ENCODE data around the gene C4BPA. TPM values are rescaled to one million over a fixed set of nuclear protein-coding genes. Genes with fewer than 3 reads are reported as not detected.

C4BPA gene
- total and polyA plus RNA-seq, 2 of the 4 experiments (the other 2 are of a cell fraction) = not detected

- Histone ChIP-seq H3K27me3 (ENCODE audit: control insufficient read depth, insufficient read depth, low read length) (peaks cover 2% of the 10 kb centered on the region; the same call in 1 of the 2 replicates), H2AK5ac (ENCODE audit: low read depth, low read length) (no peak overlapping the region), H2BK5ac (ENCODE audit: low read depth, low read length, poor library complexity, severe bottlenecking) (no peak overlapping the region), H3K4me1 (ENCODE audit: control insufficient read depth, insufficient read depth, low read length) (no peaks in the 10 kb centered on the region), H3K14ac (replicated peaks; ENCODE audit: low read depth, low read length) (no peak overlapping the region), H2AK9ac (replicated peaks; ENCODE audit: low read depth, low read length, poor library complexity) (no peak overlapping the region), H2AFZ (replicated peaks; ENCODE audit: low read length, poor library complexity) (no peak overlapping the region), H4K5ac (ENCODE audit: low read depth, low read length) (no peak overlapping the region), H3K23ac (ENCODE audit: low read depth, low read length) (no peak overlapping the region), H3K4me3 (ENCODE audit: insufficient read depth, low read depth, low read length) (no peak overlapping the region), H3K4me2 (ENCODE audit: low read depth, low read length) (no peak overlapping the region), H2BK15ac (ENCODE audit: low read depth, low read length) (no peak overlapping the region), H3K79me1 (ENCODE audit: low read depth in 1 of 2, low read length in 2 of 2) (no peaks in the 10 kb centered on the region), H3K4ac (ENCODE audit: low read depth, low read length) (no peak overlapping the region), H2BK20ac (ENCODE audit: low read depth, low read length) (no peak overlapping the region), H3K18ac (ENCODE audit: low read depth, low read length) (no peak overlapping the region), H3K9ac (ENCODE audit: low read depth, low read length) (no peak overlapping the region), H4K8ac (ENCODE audit: low read depth in 2 of 2, low read length in 2 of 2) (no peak overlapping the region), H4K20me1 (ENCODE audit: insufficient read depth, low read length) (no peaks in the 10 kb centered on the region), H4K91ac (ENCODE audit: insufficient read depth, low read depth, low read length) (no peak overlapping the region), H3K9me1 (ENCODE audit: insufficient read depth, low read length) (no peaks in the 10 kb centered on the region), H3K27ac (ENCODE audit: insufficient read depth, low read length) (no peak overlapping the region), H3K56ac (ENCODE audit: extremely low read depth, insufficient read depth, low read length) (no peak overlapping the region), H3K9me3 (ENCODE audit: control insufficient read depth, insufficient read depth, low read length) (no peaks in the 10 kb centered on the region), H3K36me3 (ENCODE audit: control insufficient read depth, insufficient read depth, low read length) (no peaks in the 10 kb centered on the region), H2BK120ac (ENCODE audit: low read depth, low read length) (no peak overlapping the region)
- BruUV-seq (replicated peaks) = no TSS peak
- no CpG with 5 or more reads among the region's 1 CpG for WGBS, 2 experiments (ENCODE audit: extremely low coverage in 2 of 2, insufficient read length in 1 of 2)
- ATAC-seq (ENCODE audit: low read depth) (no peak), DNase-seq (no peak)
- CTCF ChIA-PET = no interaction called here
- POLR2A ChIA-PET (ENCODE audit: unreplicated experiment) = no interaction called here
- TF ChIP-seq MXI1 (IDR thresholded peaks at IDR 0.05; ENCODE audit: borderline replicate concordance, low read depth, low read length) (no peak), SMC3 (IDR thresholded peaks at IDR 0.05; ENCODE audit: low read depth, low read length) (no peak), RAD21 (IDR thresholded peaks at IDR 0.05; ENCODE audit: low read length) (no peak), CEBPB (IDR thresholded peaks at IDR 0.05; ENCODE audit: low read depth, low read length) (no peak), ELK1 (IDR thresholded peaks at IDR 0.05; ENCODE audit: borderline replicate concordance, low read depth, low read length) (no peak), NFE2L2 (IDR thresholded peaks at IDR 0.05; ENCODE audit: low read depth, low read length) (no peak), RCOR1 (IDR thresholded peaks at IDR 0.05; ENCODE audit: insufficient replicate concordance, low read length) (no peak), FOS (IDR thresholded peaks at IDR 0.05; ENCODE audit: low read depth, low read length) (no peak), USF2 (IDR thresholded peaks at IDR 0.05; ENCODE audit: low read depth, low read length) (no peak), CTCF (conservative IDR thresholded peaks at IDR 0.05; ENCODE audit: low read depth, low read length) (no peak), POLR2A (IDR thresholded peaks at IDR 0.05; ENCODE audit: low read depth, low read length) (no peak), CHD1 (IDR thresholded peaks at IDR 0.05; ENCODE audit: low read depth, low read length) (no peak)
- in situ Hi-C loops (cut with MboI; ENCODE audit: low sequenced_read_pairs) (no loop called here), intact Hi-C loops (cut with micrococcal nuclease) (no loop called here), dilution Hi-C loops (cut with HindIII; ENCODE audit: low sequenced_read_pairs, unreplicated experiment) (no loop called here)
Measured at GRCh38 chr1:207188901-207189300, 84.9 kb downstream of the C4BPA start.

Data from IMR-90 (cell line).